Activated CD4-positive, alpha-beta T cell treated with anti-CD3 and anti-CD28 coated beads for 1 hour (primary cell): ENCODE data around the gene SIRPB1.
"Not testable (repeated sequence)": the region's sequence is repeated elsewhere in the genome, so short reads cannot be mapped to it uniquely, and the experiment has no call there.

ENCODE experiments used
- DNase-seq: peaks from one replicate; pipeline ENCODE4 v3.0.0-alpha.2; 2020

SIRPB1 gene

DNA sequence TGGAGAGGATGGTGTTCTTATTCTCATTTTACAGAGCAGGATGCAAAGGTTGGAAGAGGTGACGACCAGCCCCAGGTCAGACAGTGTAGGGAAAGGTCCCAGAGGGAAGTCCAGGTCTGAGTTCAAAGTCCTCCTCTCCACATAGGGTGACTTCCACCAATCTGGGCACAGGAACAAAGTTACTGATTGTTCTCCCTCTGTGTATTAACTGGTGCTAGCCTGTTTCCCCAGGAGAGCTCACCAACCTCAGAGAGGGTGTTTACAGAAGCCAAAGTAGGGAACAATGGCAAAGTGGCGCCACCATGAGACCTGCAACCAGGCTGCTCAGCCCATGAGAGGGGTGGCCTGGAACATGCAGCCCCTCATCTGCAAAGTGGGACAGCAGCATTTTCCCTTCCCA is 16.8 kb upstream of the SIRPB1 start:
- DNase-seq, result no peak

GRCh38 chr20:1635291-1635979 is 15.6 kb upstream of the SIRPB1 start:
- DNase-seq, result no peak

DNA sequence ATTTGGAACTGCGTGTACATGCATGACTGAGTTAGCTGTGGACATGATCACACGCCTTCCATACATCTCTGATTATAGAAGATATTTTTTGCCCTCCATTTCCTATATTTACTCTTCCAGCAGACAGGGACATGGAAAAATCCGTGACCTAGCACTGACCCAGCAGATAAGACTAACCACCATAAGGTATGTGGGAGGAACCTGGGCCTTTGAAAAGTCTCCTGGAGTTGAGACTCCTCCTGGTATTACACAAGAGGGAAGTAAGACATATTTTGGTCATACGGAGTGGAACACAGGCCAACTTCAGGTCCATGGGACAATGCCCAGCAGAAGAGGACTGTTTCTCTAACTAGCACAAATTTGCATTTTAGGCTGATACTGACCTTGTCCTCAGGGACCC is 13.7 kb upstream of the SIRPB1 start:
- DNase-seq, result no peak

DNA sequence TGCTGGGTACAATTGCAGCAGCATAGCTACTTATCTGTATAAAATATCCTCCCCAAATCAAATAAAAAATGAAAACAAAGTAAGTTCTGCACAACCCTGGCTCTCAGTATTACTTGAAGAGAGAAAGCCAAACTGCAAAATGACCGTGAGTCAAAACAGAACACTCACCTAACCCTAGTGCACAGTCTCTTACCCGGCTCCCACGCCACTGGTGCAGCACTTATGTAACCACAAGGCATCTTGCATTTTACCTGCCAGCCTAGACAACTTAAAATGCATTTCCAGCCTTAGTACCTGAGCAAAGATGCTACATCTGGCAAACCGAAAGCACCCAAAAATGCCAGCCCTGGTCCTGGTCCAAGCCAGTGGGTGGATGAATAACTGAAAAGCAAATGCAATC is 12.4 kb upstream of the SIRPB1 start:
- no peak for DNase-seq

- no peak for DNase-seq
Measured at GRCh38 chr20:1631309-1632151, 11.7 kb upstream of the SIRPB1 start.

DNA sequence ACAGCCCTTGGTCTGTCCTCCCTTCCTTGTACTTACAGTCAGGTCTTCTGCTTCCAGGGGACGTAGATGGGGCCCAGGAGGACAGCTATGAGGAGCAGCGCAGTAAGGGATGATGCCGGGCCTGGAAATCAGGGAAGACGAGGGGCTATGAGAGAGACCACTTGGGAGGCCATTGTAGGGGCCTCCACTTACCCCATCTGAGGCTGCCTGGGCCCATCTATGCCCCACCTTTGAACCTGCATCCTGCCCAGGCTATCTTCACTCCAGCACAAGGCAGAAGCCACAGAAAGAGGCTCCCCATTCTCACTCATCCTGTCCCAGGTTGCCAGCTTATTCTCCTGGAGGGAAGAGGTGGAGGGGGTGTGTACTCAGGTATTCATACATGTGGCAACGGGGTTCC is 10.4 kb upstream of the SIRPB1 start:
- DNase-seq, result no peak

DNA sequence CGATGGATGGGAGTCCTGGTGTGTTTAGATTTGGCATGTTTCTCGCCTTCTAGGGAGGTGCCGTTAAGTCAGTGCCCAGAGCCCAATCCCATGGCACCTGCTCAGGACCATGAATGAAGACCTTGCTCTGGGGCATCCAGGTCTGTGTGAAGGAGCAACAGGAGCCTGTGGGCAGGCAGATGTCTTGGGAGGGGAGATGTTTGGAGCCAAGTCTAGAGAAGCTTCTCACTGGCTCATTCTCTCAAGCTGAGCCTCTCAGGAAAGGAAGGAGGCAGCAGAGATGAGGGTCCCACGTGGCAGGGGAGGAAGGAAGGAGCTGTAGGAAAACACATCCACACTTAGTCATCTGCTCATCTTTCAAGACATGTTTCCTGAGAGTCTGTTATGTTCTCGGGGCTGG is 9.5 kb upstream of the SIRPB1 start:
- DNase-seq, result no peak

DNA sequence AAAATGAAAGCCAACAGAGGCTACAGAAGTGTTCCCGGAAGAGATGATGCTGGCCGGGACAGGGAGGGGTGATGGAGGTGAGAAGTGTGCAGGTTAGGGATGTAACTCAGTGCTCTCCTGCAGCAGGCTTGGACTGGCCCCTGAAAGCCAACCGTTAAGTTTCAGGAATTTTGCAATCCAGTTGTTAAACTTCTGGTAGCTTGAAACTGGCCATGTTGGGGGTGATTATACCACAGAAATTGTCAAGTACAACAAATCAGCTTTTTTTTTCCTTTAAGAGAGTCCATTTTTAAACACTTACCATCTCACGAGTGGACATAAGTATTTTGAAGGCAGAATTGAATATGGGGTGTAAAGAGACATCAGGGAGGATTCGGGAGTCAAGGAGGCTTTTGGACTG is 8.8 kb upstream of the SIRPB1 start:
- DNase-seq, result no peak

DNA sequence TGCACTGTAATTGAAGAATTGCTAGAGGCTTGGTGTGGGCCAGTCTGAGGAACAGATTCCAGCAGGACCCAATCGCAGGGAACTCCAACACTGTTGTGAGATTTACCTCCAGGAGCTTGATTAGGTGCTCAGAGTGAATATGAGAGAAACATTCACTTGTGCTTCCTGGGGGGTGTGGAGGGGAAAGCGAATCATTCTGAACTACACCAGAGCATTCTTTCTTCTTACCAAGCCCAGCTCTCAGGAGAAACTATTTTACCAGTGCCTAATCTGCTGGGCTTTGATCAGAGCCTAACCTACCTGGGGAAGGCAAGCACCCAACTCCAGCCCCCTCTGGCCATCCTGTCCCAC is 7.4 kb upstream of the SIRPB1 start:
- no peak for DNase-seq

- DNase-seq, result no peak
Measured at GRCh38 chr20:1626528-1627199, 6.9 kb upstream of the SIRPB1 start.

GRCh38 chr20:1625083-1625690 is 5.4 kb upstream of the SIRPB1 start:
- DNase-seq, result no peak

DNA sequence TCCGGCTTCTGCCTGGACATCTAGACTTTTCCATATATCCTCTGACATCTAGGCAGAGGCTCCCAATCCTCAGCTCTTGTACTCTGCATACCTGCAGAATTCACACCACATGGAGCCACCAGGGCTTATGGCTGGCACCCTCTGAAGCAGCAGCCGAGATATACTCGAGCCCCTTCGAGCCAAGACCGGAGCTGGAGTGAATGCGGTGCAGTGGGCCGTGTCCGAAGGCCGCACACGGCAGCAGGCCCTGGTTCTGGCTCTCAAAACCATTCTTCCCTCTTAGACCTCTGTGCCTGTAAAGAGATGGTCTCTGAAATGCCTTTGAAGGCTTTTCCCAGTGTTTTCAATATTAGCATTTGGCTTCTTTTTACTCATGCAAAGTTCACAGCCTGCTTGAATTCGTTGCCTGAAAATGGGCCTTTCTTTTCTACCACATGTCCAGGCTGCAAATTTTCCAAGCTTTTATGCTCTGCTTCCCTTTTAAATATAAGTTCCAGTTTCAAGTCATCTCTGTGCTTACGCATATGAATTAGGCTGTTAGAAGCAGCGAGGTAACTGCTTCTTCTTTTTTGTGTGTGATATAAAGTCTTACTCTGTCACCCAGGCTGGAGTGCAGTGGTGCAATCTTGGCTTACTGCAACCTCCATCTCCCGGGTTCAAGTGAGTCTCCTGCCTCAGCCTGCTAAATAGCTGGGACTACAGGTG is 3.8 kb upstream of the SIRPB1 start:
- DNase-seq, result no peak

DNA sequence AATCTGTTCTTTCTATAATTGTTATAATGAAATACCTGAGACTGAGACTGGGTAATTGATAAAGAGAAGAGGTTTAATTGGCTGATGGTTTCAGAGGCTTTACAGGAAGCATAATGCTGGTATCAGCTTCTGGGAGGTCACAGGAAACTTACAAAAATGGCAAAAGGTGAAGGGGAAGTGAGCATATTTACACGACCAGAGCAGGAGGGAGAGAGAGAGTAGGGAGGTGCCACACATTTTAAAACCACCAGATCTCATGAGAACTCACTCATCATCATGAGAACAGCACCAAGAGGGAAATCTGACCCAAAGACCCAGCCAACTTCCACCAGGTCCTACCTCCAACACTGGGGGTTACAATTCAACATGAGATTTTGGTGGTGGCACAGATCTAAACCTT is 2.6 kb upstream of the SIRPB1 start:
- no peak for DNase-seq

DNA sequence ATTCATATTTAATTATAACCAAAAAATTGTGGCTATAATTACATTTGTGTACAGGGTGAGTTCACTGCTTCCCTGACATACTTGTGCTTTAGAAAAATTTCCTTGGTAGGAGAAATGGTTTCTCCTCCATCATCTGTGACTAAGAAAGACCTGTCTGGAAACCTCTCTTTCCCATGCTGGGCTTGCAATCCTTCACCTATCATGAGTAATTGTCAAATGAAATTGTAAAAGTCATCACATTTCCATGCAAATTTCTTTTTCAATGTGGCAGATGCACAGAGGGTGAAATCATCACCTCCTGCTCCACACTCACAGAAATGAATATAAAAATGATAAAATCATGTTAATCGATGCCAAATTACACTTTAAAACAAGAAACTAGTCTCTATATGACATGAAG is 1.5 kb upstream of the SIRPB1 start:
- no peak for DNase-seq

GRCh38 chr20:1618954-1619540 is 762 bp downstream of the SIRPB1 start:
- no peak for DNase-seq

GRCh38 chr20:1618479-1618878 is 1.3 kb downstream of the SIRPB1 start:
- no peak for DNase-seq

- no peak for DNase-seq
Measured at GRCh38 chr20:1616858-1617434, 2.9 kb downstream of the SIRPB1 start.

- not testable (repeated sequence) for DNase-seq
Measured at GRCh38 chr20:1610404-1610803, 9.4 kb downstream of the SIRPB1 start.

DNA sequence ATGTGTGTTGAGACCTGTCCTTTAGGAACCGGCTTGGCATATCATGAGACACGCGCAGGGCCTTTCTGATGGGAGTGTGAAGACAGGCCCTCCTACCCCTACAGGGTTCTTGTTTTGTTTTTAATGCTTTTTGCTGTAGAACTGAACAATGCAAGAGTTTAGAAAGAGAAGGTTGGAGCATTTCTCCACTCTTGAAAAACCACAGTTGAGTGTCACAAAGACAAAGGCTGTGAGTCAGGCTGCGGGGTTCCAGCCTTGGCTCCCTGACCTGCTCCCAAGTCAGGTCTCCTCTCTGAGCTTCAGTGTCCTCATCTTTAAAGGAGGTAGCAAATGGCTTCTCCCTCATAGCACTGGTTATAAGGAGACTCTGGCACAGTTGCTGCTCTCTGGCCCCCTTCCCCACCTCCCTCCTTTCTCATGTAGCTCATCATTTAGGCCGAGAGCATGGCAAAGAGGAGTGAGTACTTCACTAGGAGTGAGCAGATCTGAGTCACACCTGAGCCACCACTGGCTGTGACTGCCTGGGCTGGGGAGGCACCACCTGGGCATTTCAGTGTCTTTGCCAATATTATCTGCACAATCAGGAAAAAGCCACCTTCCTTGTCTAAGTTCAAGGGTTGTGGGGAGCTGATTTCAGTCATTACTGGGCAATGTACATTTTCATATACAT is 11.0 kb downstream of the SIRPB1 start:
- not testable (repeated sequence) for DNase-seq

DNA sequence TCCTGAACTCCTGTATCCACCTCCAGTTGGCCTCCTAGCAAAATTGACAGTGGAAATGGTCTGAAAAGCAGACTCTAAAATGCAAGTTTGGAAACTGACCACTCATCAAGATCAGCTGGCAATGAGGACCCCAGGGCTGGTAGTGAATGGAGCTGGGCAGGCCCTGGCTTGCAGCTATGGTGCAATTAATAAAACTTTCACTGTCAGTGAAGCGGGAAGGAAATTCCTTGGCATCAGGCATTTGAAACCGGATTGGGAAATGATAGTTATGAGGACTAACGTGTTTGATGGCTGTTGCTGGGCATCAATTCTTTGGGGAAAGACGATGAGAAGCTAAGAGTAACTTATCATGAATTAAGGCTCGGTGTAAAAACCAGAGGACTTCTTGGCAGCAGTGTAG is 19.1 kb downstream of the SIRPB1 start:
- no peak for DNase-seq

GRCh38 chr20:1595333-1595732 is 24.5 kb downstream of the SIRPB1 start:
- DNase-seq, result no peak
